ENCODE results near the gene RASGRP4.
"Not testable (repeated sequence)": the region's sequence is repeated elsewhere in the genome, so short reads cannot be mapped to it uniquely, and the experiment has no call there.

Gene RASGRP4

GRCh38 chr19:38425810-38426466 is at the start of gene RASGRP4:
Gene RASGRP4 (minus strand): TSS chr19:38426219. CDS start chr19:38426091, 128 bp downstream.
- DNase-seq: peak; percentile 61 to 64

- no peak for DNase-seq
Observed at GRCh38 chr19:38475176-38475575, 49.2 kb upstream of the RASGRP4 start.

GRCh38 chr19:38473201-38473600 is 47.2 kb upstream of the RASGRP4 start:
- DNase-seq: no peak

- DNase-seq: not testable (repeated sequence)
Observed at GRCh38 chr19:38472725-38473124, 46.7 kb upstream of the RASGRP4 start.

GRCh38 chr19:38470788-38471480 is 44.9 kb upstream of the RASGRP4 start:
- no peak for DNase-seq

GRCh38 chr19:38469151-38469550 is 43.1 kb upstream of the RASGRP4 start:
- DNase-seq: no peak

GRCh38 chr19:38467541-38468525 is 41.8 kb upstream of the RASGRP4 start:
- no peak for DNase-seq

GRCh38 chr19:38466050-38466449 is 40.0 kb upstream of the RASGRP4 start:
- no peak for DNase-seq

- DNase-seq: no peak
Observed at GRCh38 chr19:38464421-38465082, 38.5 kb upstream of the RASGRP4 start.

GRCh38 chr19:38463365-38463764 is 37.3 kb upstream of the RASGRP4 start:
- DNase-seq: no peak

- no peak for DNase-seq
Observed at GRCh38 chr19:38458991-38459390, 33.0 kb upstream of the RASGRP4 start.

GRCh38 chr19:38457690-38458405 is 31.8 kb upstream of the RASGRP4 start:
- DNase-seq: no peak

GRCh38 chr19:38457202-38457601 is 31.2 kb upstream of the RASGRP4 start:
- no peak for DNase-seq

GRCh38 chr19:38455031-38455430 is 29.0 kb upstream of the RASGRP4 start:
- no peak for DNase-seq

- DNase-seq: no peak
Observed at GRCh38 chr19:38453596-38453995, 27.6 kb upstream of the RASGRP4 start.

GRCh38 chr19:38452430-38453366 is 26.7 kb upstream of the RASGRP4 start:
- DNase-seq: no peak

- DNase-seq: no peak
Observed at GRCh38 chr19:38451629-38452028, 25.6 kb upstream of the RASGRP4 start.

- no peak for DNase-seq
Observed at GRCh38 chr19:38451036-38451435, 25.0 kb upstream of the RASGRP4 start.

- no peak for DNase-seq
Observed at GRCh38 chr19:38449518-38449917, 23.5 kb upstream of the RASGRP4 start.

GRCh38 chr19:38448225-38448624 is 22.2 kb upstream of the RASGRP4 start:
- DNase-seq: no peak

GRCh38 chr19:38445362-38445761 is 19.3 kb upstream of the RASGRP4 start:
- DNase-seq: no peak

All from AML-193 (cell line).